Measurements from ENCODE around the gene AQP9. TPM values are rescaled to one million over a fixed set of nuclear protein-coding genes. Genes with fewer than 3 reads are reported as not detected.

AQP9 gene
- total RNA-seq, 2 donors from 2014 or later, result 0.26 to 1.6 TPM

DNA sequence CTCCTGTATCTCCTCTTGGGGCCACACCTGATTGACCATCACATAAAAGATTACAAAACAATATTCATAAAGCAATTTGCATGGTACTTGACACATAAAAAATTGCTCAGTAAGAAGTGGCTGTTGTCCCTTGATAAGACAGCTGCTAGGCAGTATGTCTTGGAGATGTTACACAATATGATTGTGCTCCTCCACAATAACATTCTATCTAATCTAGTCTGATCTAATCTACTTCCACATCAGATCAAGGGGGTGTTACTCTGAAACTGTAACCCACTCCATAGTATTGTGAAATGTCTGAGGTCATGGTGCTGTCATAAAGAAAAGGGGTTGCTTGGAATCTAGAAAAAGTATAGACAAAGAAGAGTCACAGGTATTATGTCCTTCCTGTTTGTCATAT is 23.4 kb upstream of the AQP9 start:
- Histone ChIP-seq H3K4me3 (no peak overlapping the region), H3K27me3 (no peaks in the 10 kb centered on the region), H3K9me3 (no peaks in the 10 kb centered on the region), H3K27ac (no peak overlapping the region), H3K36me3 (replicated peaks in 1 of 2; ENCODE audit: insufficient read depth in 1 of 2, low read depth in 2 of 2) (no peaks in the 10 kb centered on the region), H3K4me1 (peaks cover 6% of the 10 kb centered on the region)
- intact Hi-C loops (cut with DNase I), result no loop called here
- TF ChIP-seq CTCF (IDR thresholded peaks at IDR 0.05) (no peak), POLR2A (IDR thresholded peaks at IDR 0.05) (no peak)
- ATAC-seq (no peak), DNase-seq (no peak)

- DNase-seq, result no peak
- Histone ChIP-seq H3K36me3 (replicated peaks in 1 of 2; ENCODE audit: insufficient read depth in 1 of 2, low read depth in 2 of 2) (no peaks in the 10 kb centered on the region), H3K4me3 (no peak overlapping the region), H3K4me1 (peaks cover 6% of the 10 kb centered on the region), H3K27ac (no peak overlapping the region), H3K27me3 (no peaks in the 10 kb centered on the region), H3K9me3 (no peaks in the 10 kb centered on the region)
- 64 to 78% methylated on average over 1 of the region's 1 CpG for WGBS, 2 donors
- intact Hi-C loops (cut with DNase I), result no loop called here
- TF ChIP-seq CTCF (IDR thresholded peaks at IDR 0.05) (peak in 2 of 7 experiments; percentile 5 to 12), POLR2A (IDR thresholded peaks at IDR 0.05) (no peak)
- ATAC-seq, result no peak
Measured at GRCh38 chr15:58115692-58116091, 22.5 kb upstream of the AQP9 start.

- no peak for ATAC-seq
- no peaks in the 10 kb centered on the region for H3K4me1 ChIP-seq
- no peak for DNase-seq
- intact Hi-C loops (cut with DNase I), result no loop called here
- H3K4me3 ChIP-seq, result no peak overlapping the region
- no peak for TF ChIP-seq POLR2A (IDR thresholded peaks at IDR 0.05)
- TF ChIP-seq CTCF (IDR thresholded peaks at IDR 0.05), result no peak
- no peaks in the 10 kb centered on the region for H3K27me3 ChIP-seq
- no peaks in the 10 kb centered on the region for H3K9me3 ChIP-seq
- no peaks in the 10 kb centered on the region for H3K36me3 ChIP-seq (replicated peaks in 1 of 2; ENCODE audit: insufficient read depth in 1 of 2, low read depth in 2 of 2)
- H3K27ac ChIP-seq, result no peak overlapping the region
- WGBS, 2 donors, result 78 to 82% methylated on average over 1 of the region's 1 CpG
Measured at GRCh38 chr15:58117619-58118018, 20.6 kb upstream of the AQP9 start.

DNA sequence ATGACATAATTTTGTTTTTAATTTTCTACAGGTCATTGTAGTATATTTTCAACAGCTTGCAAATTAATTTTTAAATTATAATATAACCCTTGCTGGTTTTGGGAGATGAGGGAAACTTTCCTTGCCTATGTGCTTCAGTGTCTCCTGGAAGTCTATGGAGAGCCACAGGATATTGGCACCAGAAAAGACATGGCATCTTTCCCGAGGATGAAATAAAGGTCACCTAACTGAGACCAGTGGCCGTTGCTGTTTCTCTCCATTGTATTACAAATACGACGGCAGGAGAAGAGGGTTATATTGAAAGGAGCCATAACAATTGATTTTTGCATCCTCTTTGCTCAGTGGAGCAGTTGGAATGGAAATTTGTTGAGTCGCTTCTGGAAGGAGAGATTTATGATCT is 19.9 kb upstream of the AQP9 start:
- Histone ChIP-seq H3K4me1 (no peaks in the 10 kb centered on the region), H3K27ac (no peak overlapping the region), H3K36me3 (replicated peaks in 1 of 2; ENCODE audit: insufficient read depth in 1 of 2, low read depth in 2 of 2) (no peaks in the 10 kb centered on the region), H3K27me3 (no peaks in the 10 kb centered on the region), H3K4me3 (no peak overlapping the region), H3K9me3 (no peaks in the 10 kb centered on the region)
- no peak for TF ChIP-seq POLR2A (IDR thresholded peaks at IDR 0.05)
- no peak for TF ChIP-seq CTCF (IDR thresholded peaks at IDR 0.05)
- DNase-seq (no peak), ATAC-seq (no peak)
- WGBS, 2 donors, result 72 to 76% methylated on average over 5 of the region's 5 CpGs
- intact Hi-C loops (cut with DNase I), result no loop called here

- Histone ChIP-seq H3K36me3 (replicated peaks in 1 of 2; ENCODE audit: insufficient read depth in 1 of 2, low read depth in 2 of 2) (no peaks in the 10 kb centered on the region), H3K27ac (no peak overlapping the region), H3K27me3 (no peaks in the 10 kb centered on the region), H3K4me1 (no peaks in the 10 kb centered on the region), H3K9me3 (no peaks in the 10 kb centered on the region), H3K4me3 (no peak overlapping the region)
- ATAC-seq (no peak), DNase-seq (no peak)
- intact Hi-C loops (cut with DNase I), result no loop called here
- WGBS, 2 donors, result 100% methylated on average over 1 of the region's 1 CpG
- no peak for TF ChIP-seq POLR2A (IDR thresholded peaks at IDR 0.05)
Measured at GRCh38 chr15:58119016-58119415, 19.2 kb upstream of the AQP9 start.

Data from body of pancreas (tissue), 4 donors.